NCI-H146 treated with DMSO at 0.1 percent for 48 hours (cell line): Measurements from ENCODE around the gene SYT15.
"Not testable (repeated sequence)": the region's sequence is repeated elsewhere in the genome, so short reads cannot be mapped to it uniquely, and the experiment has no call there.

Experiments used
- DNase-seq: peaks from one replicate; lab custom pipeline; 2025; ENCODE audit not compliant: unreplicated experiment; lab: John Stamatoyannopoulos, UW

Gene SYT15

DNA sequence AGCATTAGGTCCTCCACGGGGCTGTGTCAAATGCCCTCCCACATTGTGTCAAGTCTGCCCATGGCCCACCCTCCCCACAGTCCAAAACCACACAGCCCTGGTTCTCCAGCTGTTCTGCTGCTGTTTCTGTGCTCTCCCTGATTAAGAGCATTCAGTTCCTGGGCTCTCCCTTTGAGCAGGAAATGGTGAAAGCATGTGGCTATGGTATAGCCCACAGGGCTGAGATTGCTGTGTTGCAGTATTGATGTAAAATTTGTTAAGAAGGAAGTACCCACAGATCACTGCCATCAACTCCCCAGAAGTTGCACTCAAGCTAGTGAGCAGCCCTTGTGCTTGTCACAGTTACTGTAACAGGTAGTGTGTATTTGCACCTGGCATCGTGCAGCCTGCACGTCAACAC is 9.3 kb downstream of the SYT15 start:
- not testable (repeated sequence) for DNase-seq

DNA sequence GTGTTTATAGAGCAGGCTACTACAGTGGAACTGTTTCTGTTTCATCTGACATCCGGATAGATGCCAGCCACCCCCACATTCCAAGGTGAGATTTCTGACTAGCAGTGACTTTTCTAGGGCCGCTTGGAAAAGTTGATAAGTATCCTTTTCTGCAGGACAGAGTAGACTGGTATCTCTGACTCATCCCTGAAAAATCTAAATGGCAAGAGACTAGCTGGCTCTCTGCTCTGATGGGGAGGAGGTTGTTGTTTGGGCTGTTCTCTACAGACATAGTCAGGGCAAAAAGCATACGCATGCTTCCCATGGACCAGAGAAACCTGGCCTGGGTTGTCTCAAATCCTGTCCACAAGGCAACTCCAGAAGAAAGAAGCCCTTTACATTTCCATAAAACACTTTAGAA is 10.7 kb downstream of the SYT15 start:
- not testable (repeated sequence) for DNase-seq

DNA sequence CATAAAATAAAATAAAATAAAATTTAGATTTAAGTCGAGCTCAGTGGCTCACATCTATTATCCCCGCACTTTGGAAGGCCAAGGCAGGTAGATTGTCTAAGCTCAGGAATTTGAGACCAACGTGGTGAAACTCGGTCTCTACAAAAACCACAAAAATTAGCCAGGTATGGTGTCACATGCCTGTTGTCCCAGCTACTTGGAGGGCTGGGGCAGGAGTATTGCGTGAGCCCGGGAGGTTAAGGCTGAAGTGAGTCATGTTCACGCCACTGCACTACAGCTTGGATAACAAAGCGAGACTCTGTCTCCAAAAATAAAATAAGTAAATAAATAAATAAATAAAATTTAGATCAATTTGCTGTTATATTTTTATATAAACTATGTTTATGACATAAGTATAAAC is 12.1 kb downstream of the SYT15 start:
- DNase-seq, result not testable (repeated sequence)

DNA sequence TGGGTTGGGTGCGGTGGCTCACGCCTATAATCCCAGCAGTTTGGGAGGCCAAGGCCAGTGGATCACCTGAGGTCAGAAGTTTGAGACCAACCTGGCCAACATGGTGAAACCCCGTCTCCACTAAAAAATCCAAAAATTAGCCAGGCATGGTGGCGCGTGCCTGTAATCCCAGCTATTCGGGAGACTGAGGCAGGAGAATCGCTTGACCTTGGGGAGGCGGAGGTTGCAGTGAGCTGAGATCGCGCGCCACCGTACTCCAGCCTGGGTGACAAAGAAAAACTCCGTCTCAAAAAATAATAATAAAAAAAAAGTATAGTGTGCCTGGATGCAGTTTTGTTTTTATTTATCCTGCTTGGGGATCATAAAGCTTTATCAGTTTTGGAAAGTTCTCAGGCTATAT is 14.4 kb downstream of the SYT15 start:
- not testable (repeated sequence) for DNase-seq

DNA sequence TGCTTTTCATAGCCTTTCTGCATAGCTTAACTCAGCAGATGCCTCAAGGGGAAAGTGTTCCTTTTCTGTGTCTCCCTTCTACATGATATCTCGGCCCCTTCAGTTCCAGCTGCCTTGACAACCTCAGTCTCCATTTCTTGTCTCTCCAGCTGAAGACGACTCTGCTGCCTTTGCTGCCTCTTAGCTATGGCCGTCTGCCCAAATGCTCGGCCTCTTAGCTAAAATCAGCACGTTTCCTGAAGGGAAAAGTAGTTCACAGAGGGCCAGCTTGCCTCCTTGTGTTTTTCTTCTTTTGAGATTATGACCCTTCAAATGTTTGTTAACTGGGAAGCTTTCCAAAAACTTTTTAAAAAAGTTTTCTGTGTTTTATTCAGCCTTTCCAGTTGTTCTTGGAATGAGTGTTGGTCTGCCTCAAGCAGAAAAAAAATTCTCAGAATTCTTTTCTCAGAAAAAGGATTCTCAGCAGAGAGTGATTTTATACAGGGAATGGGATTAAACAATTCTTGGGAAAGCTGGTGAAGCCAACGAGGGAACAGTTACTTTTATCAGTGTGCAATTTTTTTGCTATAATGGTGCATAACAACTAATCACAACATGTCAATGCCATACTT is 15.6 kb downstream of the SYT15 start:
- not testable (repeated sequence) for DNase-seq

DNA sequence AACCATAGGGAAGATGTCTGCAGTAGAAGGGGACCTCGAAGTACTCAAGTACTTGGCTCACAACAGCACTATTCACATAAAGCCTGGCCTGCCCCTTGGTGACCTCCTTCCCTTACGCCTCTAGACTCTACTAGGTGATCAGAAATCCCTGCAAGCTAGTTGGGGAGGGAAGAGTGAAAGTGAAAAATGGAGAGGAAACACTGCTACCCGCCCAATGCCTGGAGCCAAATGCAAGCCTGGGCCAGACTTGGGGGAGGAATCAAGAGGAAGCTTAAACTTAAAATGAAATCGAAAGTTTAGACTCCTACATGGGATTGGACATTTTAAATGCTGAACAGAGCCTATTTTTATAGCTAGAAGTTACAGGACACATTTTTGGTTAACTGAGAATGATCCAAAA is 17.6 kb downstream of the SYT15 start:
- DNase-seq, result not testable (repeated sequence)

DNA sequence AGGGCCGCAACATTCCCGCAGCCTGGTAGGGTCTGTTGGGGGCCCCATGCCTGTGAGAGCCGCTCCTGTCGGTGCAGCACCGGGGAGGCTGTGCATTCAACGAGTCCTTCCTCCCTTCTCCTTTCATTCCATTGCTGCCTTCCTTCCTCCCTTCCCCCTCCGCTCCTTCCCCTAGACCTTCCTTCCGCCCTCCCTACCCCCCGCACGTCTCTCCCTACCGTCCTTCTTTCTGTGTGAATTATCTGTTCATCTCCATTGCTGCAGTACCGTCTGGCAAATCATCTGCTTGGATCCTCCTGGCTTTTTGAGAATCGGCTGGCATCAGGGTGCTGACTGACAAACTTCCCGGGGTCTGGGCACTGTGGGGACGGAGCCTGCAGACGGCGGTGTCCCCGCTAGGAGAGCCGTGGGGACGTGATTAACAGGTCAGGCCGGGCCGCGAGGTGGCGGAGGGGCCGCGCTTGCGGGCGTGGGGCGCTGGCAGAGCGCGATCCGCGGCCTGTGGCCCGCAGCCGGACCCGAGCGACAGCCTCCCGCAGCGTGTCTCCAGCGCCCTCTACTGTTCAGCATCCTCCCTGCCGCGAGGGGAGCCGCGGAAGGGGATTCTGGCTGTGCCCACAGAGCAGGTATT is 18.8 kb downstream of the SYT15 start:
- DNase-seq, result not testable (repeated sequence)

DNA sequence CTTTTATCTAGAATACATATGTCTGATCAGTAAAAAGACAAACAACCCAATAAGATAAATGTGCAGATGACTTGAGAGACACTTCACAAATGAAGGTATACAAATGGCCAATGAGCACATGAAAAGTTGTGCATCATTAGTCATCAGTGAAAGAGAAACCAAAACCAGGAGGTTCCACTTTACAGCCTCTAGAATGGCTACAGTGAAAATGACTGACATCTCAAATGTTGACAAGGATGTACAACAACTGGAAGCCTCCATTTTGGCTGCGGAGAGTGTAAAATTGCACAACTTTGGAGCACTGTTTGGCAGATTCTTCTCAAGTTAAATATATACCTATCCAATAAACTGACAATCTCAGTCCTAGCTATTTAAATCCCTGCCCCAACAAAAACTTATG is 21.6 kb downstream of the SYT15 start:
- DNase-seq, result not testable (repeated sequence)

DNA sequence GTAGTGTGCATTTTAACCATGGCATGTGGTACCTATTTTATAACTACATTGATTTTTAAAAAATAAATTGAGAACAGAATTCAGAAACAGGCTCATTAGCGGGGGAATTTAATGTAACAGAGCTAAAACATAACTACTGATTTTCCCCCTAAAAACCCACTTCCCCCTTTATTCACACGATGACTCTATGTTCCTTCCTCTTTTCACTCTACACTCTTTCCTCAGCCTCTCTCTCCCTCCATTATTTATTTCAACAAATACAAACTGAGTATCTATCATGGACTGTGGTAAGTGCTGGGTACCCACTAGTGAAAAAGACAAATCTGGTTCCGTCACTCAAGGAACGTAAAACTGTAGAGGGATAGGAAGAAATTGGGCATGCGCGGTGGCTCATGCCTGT is 36.6 kb downstream of the SYT15 start:
- not testable (repeated sequence) for DNase-seq

DNA sequence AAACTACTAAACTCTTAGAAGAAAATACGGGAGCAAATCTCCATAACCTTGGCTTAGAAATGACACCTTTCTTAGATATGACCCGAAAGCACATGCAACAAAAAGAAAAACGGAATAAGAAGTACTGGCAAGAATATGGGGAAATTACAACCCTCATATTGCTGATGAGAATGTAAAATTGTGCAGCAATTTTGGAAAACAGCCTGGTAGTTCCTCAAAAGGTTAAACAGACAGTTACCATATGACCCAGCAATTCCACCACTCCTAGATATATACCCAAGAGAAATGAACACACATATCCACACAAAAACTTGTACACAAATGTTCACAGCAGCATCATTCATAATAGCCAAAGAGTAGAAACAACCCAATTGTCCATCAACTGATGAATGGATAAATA is 37.3 kb downstream of the SYT15 start:
- not testable (repeated sequence) for DNase-seq

DNA sequence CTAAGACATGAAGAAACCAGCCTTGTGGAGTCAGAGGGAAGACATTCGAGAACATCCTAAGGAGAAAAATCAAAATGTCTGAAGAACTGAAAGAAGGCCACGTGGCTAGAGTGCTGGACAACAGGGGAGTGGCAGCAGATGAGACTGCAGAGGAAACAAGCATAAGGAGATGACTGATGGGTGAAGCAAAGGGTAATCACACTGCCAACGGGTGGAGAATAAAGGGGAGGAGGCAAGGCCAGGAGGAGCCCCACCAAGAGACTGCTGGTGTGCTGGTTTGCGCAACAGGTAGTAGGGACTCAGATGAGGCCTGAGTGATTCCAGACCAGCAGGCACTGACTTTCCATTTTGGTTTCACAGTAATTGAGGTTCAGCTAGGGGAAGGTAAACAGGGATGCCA is 38.2 kb downstream of the SYT15 start:
- DNase-seq, result not testable (repeated sequence)

DNA sequence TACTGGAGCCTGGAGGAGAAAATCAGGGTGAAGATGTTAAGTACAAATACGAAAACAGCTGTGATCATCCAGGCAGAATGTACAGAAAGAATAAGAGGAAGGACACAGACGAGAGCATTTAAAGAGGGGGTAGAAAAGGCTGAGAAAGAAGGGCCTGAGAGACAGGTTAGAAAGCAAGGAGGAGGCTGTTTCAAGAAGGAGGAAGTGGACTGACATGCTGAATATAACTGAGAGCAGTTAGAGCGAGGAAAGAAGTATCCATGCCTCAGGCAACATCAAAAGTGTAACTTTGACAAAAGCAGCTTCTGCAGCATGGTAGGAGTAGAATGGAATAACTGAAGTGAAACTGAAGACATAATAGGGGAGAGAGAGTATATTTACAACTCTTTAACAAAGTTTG is 39.0 kb downstream of the SYT15 start:
- not testable (repeated sequence) for DNase-seq

DNA sequence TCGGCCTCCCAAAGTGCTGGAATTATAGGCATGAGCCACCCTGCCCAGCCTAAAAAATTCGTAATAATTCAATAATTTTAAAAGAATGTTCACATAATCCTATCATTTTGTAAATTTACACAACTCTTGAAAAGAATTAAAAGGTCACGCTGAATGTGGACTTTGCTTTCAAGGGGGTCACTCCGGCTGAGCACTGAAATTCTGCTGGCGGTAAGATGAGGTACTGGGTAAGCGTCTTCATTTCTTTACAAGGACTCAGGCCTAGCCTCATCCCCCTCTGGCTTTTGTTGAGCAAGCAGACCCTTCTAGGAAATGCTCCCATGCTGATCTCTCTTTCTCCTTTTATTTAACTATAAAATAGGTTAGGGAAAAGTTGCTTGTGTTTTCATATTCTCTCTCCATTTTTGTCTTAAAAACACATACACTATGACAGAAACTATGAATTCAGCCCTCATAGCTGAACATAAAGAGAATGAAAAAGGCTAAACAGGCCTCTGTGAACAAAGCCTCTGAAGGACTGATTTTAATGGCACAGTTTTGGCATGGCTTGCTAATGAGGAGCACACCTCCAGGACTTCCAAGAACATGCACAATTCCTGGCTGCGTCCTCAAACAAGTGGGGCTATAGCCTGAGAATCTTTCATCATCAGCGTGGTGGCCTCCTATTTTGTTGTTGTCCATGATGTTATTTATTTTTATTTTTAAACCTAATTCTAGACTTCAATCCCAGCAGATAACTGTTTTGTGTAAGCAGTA is 45.1 kb downstream of the SYT15 start:
- not testable (repeated sequence) for DNase-seq

DNA sequence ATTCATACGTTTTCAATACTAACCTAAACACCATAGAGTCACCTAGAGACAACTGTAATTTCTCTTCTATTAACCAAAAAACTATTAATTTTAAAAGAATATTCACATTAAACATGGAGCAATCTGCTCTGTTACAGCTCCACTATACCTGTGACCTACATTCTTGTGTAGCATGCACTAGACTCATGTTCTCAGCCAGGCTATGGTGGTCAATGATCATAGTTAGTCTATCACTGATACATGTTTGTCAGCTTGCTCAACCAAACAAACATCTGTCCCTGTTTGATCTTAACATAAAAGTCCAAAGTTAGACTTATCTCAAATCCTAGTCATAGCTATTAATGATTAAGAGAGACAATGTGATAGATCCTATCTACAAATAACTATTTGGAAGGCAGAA is 50.9 kb downstream of the SYT15 start:
- DNase-seq, result not testable (repeated sequence)

DNA sequence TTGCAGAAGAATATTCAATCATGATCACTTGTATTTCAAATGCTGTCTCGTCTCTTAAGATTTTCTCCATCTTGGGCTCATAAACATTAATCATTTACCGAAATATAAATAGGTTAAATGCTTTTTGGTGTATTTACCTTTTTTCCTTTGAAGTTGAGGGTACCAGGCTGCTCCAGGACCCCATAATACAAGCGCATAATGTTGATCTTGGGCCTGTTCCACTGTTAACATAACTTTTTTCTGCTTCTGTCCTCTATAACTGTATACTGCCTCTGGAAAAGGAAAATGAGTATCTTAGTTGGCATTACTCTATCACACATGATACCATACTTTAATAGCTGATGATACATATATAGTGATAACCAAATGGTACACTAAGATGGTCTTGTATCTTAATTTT is 51.9 kb downstream of the SYT15 start:
- DNase-seq, result not testable (repeated sequence)

DNA sequence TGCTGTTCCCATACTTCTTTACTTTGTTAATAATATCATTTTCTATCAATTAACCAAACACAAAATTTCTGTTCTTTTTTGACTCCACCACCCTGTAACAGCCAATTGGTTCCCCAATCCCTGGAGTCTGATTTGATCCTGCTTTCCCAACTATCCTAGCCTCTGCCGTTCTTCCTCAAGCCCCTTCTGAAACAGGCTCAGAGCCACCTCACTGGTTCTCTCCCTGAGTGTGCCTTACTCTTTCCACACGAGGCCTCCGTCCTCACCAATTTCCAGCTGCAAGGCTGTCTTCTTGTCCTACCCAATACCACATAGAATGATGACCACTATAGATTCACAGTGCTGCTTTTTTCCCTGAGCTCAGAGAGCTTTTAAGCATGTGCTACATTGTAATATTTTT is 52.8 kb downstream of the SYT15 start:
- not testable (repeated sequence) for DNase-seq

DNA sequence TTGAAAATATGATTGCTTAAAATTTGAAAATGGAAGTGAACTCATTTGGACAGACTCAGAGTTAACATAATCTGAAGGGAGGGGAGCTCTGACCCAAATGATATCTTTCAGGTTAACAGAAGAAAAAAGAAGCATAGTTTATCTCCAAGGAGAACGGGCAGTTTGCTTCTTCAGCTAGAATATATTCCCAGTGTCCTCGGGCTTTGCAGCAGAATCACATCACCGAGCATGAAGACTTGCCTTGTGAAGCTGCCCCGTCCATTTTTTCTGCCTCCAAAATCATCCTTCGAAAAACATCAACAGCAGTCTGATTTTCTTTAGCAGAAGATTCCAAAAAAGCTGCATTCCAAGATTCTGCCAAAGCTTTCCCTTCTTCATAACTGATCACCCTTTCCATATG is 55.8 kb downstream of the SYT15 start:
- DNase-seq, result not testable (repeated sequence)

DNA sequence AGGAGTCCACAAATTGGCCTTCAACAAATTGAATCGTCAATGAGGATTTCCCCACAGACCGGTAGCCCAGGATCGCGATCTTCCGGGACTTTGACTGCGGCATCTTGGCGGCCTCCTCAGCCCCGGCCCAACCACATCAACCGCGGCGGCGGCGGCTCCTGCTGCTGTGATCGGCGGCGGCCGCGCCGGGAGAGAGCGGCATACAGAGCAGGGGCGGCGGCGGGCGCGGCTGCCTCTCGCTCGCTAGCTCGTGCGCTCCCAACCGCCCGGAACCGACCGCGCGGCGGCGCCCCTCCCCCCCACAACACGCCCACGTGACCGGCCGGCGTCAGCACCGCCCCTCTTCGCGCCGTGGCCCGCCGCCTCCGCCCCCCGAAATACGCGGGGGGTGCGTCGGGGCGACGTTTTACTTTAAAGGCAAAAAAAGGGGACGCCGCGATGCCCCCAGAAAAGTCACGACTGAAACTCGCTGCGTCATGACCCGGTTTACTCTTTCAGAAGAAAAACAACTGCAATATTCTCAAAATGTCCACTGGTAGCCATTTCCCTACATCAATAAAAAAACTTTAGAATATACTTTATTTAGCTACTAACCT is 56.5 kb downstream of the SYT15 start:
- not testable (repeated sequence) for DNase-seq

DNA sequence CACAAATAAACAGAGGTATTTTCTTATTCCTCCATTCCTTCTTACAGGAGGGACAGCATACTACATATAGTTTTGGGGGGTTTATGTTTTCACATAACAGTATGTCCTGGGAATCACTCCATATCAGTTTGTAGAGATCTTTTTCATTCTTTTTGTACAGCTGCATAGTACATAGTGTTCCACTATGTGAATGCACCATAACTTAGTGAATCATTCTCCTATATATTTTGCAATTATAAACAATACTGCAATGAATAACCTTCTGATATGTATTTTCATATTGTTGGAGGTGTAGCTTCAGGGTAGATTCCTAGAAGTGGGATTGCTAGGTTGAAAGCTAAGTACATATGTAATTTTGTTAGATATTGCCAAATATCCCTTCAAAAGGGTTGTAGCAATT is 61.1 kb downstream of the SYT15 start:
- not testable (repeated sequence) for DNase-seq
